LoVo (cell line): Measurements from ENCODE around the gene PPOX.

ENCODE experiments used
- DNase-seq: peaks from one replicate; pipeline ENCODE4 v3.0.0-alpha.2; 2016; ENCODE audit warnings: low spot score

PPOX gene

GRCh38 chr1:161165742-161166668, at the start of gene PPOX:
PPOX (plus strand) TSS chr1:161166426; CDS start chr1:161166848, 422 bp downstream.
- DNase-seq, result peak; percentile 96

- DNase-seq, result peak; percentile 90
Observed at GRCh38 chr1:161117759-161118581, 48.3 kb upstream of the PPOX start, which contains the start of the genes NIT1 and PFDN2. NIT1 (plus strand) TSS chr1:161118105; CDS start chr1:161118177, 72 bp downstream. PFDN2 (minus strand) TSS chr1:161118037; CDS start chr1:161118026, 11 bp downstream.

GRCh38 chr1:161119092-161119903, 46.9 kb upstream of the PPOX start:
- DNase-seq, result peak; percentile 59

- DNase-seq, result no peak
Observed at GRCh38 chr1:161121042-161121650, 45.1 kb upstream of the PPOX start.

GRCh38 chr1:161121834-161122233, 44.4 kb upstream of the PPOX start:
- no peak for DNase-seq

- DNase-seq, result no peak
Observed at GRCh38 chr1:161122967-161123366, 43.3 kb upstream of the PPOX start.

GRCh38 chr1:161127649-161128048, 38.6 kb upstream of the PPOX start:
- no peak for DNase-seq

- no peak for DNase-seq
Observed at GRCh38 chr1:161128591-161129420, 37.4 kb upstream of the PPOX start.

- no peak for DNase-seq
Observed at GRCh38 chr1:161130266-161130665, 36.0 kb upstream of the PPOX start.

- DNase-seq, result no peak
Observed at GRCh38 chr1:161131523-161132409, 34.5 kb upstream of the PPOX start.

GRCh38 chr1:161132410-161133219, 33.6 kb upstream of the PPOX start, which contains the start of gene DEDD:
DEDD (minus strand) TSS chr1:161132667; CDS start chr1:161124462, 8,205 bp downstream.
- DNase-seq, result peak; percentile 94

GRCh38 chr1:161133220-161133740, 32.9 kb upstream of the PPOX start:
- peak; percentile 17 for DNase-seq

GRCh38 chr1:161137881-161138280, 28.3 kb upstream of the PPOX start:
- DNase-seq, result no peak

GRCh38 chr1:161138431-161138830, 27.8 kb upstream of the PPOX start:
- DNase-seq, result no peak

GRCh38 chr1:161139766-161140165, 26.5 kb upstream of the PPOX start:
- DNase-seq, result peak; percentile 37

GRCh38 chr1:161140755-161141400, 25.3 kb upstream of the PPOX start:
- no peak for DNase-seq

GRCh38 chr1:161145832-161146231, 20.4 kb upstream of the PPOX start:
- no peak for DNase-seq

- no peak for DNase-seq
Observed at GRCh38 chr1:161153176-161153575, 13.1 kb upstream of the PPOX start.
